ENCODE measurements around the gene NPTX2.

Gene NPTX2

GRCh38 chr7:98638853-98639252, 21.8 kb downstream of the NPTX2 start:
- Histone ChIP-seq H3K4me1 (no peaks in the 10 kb centered on the region), H3K36me3 (ENCODE audit: control insufficient read depth, insufficient read depth, low read length) (no peaks in the 10 kb centered on the region), H3K9me3 (ENCODE audit: control insufficient read depth, low read length) (no peaks in the 10 kb centered on the region), H3K27me3 (ENCODE audit: control insufficient read depth, insufficient read depth, low read length) (no peaks in the 10 kb centered on the region), H3K4me2 (ENCODE audit: low read length) (no peak overlapping the region), H3K79me2 (no peaks in the 10 kb centered on the region), H2AFZ (no peak overlapping the region), H3K4me3 (ENCODE audit: low read depth, low read length) (no peak overlapping the region), H3K9ac (no peak overlapping the region), H3K27ac (no peak overlapping the region)
- no peak for TF ChIP-seq CTCF (IDR thresholded peaks at IDR 0.05)

- no peak overlapping the region for H3K4me2 ChIP-seq (ENCODE audit: low read length)
- H3K9me3 ChIP-seq (ENCODE audit: control insufficient read depth, low read length) = no peaks in the 10 kb centered on the region
- TF ChIP-seq CTCF (IDR thresholded peaks at IDR 0.05) = no peak
- no peaks in the 10 kb centered on the region for H3K79me2 ChIP-seq
- H3K27me3 ChIP-seq (ENCODE audit: control insufficient read depth, insufficient read depth, low read length) = no peaks in the 10 kb centered on the region
- H3K9ac ChIP-seq = no peak overlapping the region
- H3K4me3 ChIP-seq (ENCODE audit: low read depth, low read length) = no peak overlapping the region
- no peak overlapping the region for H2AFZ ChIP-seq
- no peaks in the 10 kb centered on the region for H3K36me3 ChIP-seq (ENCODE audit: control insufficient read depth, insufficient read depth, low read length)
- no peak overlapping the region for H3K27ac ChIP-seq
- no peaks in the 10 kb centered on the region for H3K4me1 ChIP-seq
Measured at GRCh38 chr7:98640375-98640774, 23.3 kb downstream of the NPTX2 start.

- no peak overlapping the region for H3K9ac ChIP-seq
- no peaks in the 10 kb centered on the region for H3K4me1 ChIP-seq
- TF ChIP-seq CTCF (IDR thresholded peaks at IDR 0.05) = no peak
- H2AFZ ChIP-seq = no peak overlapping the region
- no peaks in the 10 kb centered on the region for H3K36me3 ChIP-seq (ENCODE audit: control insufficient read depth, insufficient read depth, low read length)
- no peaks in the 10 kb centered on the region for H3K79me2 ChIP-seq
- no peak overlapping the region for H3K4me2 ChIP-seq (ENCODE audit: low read length)
- no peak overlapping the region for H3K27ac ChIP-seq
- H3K27me3 ChIP-seq (ENCODE audit: control insufficient read depth, insufficient read depth, low read length) = no peaks in the 10 kb centered on the region
- H3K4me3 ChIP-seq (ENCODE audit: low read depth, low read length) = no peak overlapping the region
- no peaks in the 10 kb centered on the region for H3K9me3 ChIP-seq (ENCODE audit: control insufficient read depth, low read length)
Measured at GRCh38 chr7:98641646-98642500, 24.8 kb downstream of the NPTX2 start.

- no peak for TF ChIP-seq CTCF (IDR thresholded peaks at IDR 0.05)
- no peak overlapping the region for H2AFZ ChIP-seq
- no peak overlapping the region for H3K27ac ChIP-seq
- no peaks in the 10 kb centered on the region for H3K36me3 ChIP-seq (ENCODE audit: control insufficient read depth, insufficient read depth, low read length)
- H3K79me2 ChIP-seq = no peaks in the 10 kb centered on the region
- H3K4me1 ChIP-seq = no peaks in the 10 kb centered on the region
- H3K27me3 ChIP-seq (ENCODE audit: control insufficient read depth, insufficient read depth, low read length) = no peaks in the 10 kb centered on the region
- no peak overlapping the region for H3K4me2 ChIP-seq (ENCODE audit: low read length)
- H3K9me3 ChIP-seq (ENCODE audit: control insufficient read depth, low read length) = no peaks in the 10 kb centered on the region
- H3K9ac ChIP-seq = no peak overlapping the region
- no peak overlapping the region for H3K4me3 ChIP-seq (ENCODE audit: low read depth, low read length)
Measured at GRCh38 chr7:98643236-98643985, 26.3 kb downstream of the NPTX2 start.
